ENCODE measurements around the gene MIA3. TPM values are rescaled to one million over a fixed set of nuclear protein-coding genes. Genes with fewer than 3 reads are reported as not detected.

The MIA3 gene
- total and polyA plus RNA-seq, 2 donors from 2014 or later: 19.1 to 51.5 TPM

DNA sequence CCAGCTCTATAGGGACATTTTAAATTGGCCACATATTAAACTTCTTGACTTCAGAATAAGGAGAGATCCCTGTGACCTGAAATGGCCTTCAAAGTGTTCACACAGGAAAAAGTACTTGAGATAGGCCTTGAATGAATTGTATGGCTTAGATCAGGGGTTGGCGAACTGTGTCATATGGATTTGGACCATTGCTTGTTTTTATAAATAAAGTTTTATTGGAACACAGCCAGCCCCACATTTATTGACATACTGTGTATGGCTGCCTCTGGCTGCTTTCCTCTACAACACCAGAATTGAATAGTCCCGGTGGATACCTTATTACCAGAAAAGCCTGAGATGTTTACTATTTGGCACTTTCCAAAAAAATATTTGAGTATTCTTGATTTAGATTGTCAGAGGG, 98.5 kb downstream of the MIA3 start:
- H3K36me3 ChIP-seq (ENCODE audit: control insufficient read depth in 2 of 3, insufficient read depth in 3 of 3, low read length in 3 of 3): peaks cover 7 to 17% (median 14%) of the 10 kb centered on the region in 3 donors
- FAIRE-seq: no peak
- intact Hi-C loops (cut with DNase I): no loop called here

More for the DNA sequence above, 98.5 kb downstream of the MIA3 start:
- H3K27me3 ChIP-seq (ENCODE audit: control insufficient read depth, insufficient read depth, low read length): no peaks in the 10 kb centered on the region
- TF ChIP-seq, protein P1, sequence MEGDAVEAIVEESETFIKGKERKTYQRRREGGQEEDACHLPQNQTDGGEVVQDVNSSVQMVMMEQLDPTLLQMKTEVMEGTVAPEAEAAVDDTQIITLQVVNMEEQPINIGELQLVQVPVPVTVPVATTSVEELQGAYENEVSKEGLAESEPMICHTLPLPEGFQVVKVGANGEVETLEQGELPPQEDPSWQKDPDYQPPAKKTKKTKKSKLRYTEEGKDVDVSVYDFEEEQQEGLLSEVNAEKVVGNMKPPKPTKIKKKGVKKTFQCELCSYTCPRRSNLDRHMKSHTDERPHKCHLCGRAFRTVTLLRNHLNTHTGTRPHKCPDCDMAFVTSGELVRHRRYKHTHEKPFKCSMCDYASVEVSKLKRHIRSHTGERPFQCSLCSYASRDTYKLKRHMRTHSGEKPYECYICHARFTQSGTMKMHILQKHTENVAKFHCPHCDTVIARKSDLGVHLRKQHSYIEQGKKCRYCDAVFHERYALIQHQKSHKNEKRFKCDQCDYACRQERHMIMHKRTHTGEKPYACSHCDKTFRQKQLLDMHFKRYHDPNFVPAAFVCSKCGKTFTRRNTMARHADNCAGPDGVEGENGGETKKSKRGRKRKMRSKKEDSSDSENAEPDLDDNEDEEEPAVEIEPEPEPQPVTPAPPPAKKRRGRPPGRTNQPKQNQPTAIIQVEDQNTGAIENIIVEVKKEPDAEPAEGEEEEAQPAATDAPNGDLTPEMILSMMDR (IDR thresholded peaks at IDR 0.05; ENCODE audit: borderline replicate concordance, extremely low read depth, insufficient read depth): no peak
- H3K9ac ChIP-seq (ENCODE audit: low read length in 3 of 3): no peak overlapping the region
- H3K4me3 ChIP-seq (ENCODE audit: low read length in 3 of 3): no peak overlapping the region
- H3K9me3 ChIP-seq (ENCODE audit: control insufficient read depth in 2 of 3, insufficient read depth in 1 of 3, low read length in 3 of 3): no peaks in the 10 kb centered on the region
- no peak for DNase-seq
- peaks cover 0 to 2% (median 0%) of the 10 kb centered on the region in 3 donors for H3K4me1 ChIP-seq (ENCODE audit: control insufficient read depth in 2 of 3, insufficient read depth in 2 of 3, low read depth in 1 of 3, low read length in 3 of 3)
- H3K27ac ChIP-seq (ENCODE audit: low read depth in 2 of 2, low read length in 2 of 2): no peak overlapping the region

Other genes with a start within 250 kb of the MIA3 start
- gene HHIPL2, start 70.0 kb upstream of the MIA3 start, total RNA-seq: 0.09 TPM
- gene HHIPL2, start 70.0 kb upstream of the MIA3 start, polyA plus RNA-seq (ENCODE audit: insufficient read depth, low read depth, low replicate concordance): not detected
- 8.2 TPM for gene TAF1A, start 28.2 kb upstream of the MIA3 start, total RNA-seq
- gene TAF1A, start 28.2 kb upstream of the MIA3 start, polyA plus RNA-seq (ENCODE audit: insufficient read depth, low read depth, low replicate concordance): 1.9 TPM
- gene AIDA, start 94.4 kb downstream of the MIA3 start, total RNA-seq: 73.7 TPM
- 41.4 TPM for gene AIDA, start 94.4 kb downstream of the MIA3 start, polyA plus RNA-seq (ENCODE audit: insufficient read depth, low read depth, low replicate concordance)
- gene BROX, start 94.5 kb downstream of the MIA3 start, total RNA-seq: 52.1 TPM
- gene BROX, start 94.5 kb downstream of the MIA3 start, polyA plus RNA-seq (ENCODE audit: insufficient read depth, low read depth, low replicate concordance): 18.0 TPM
- 1.1 TPM for gene FAM177B, start 119.1 kb downstream of the MIA3 start, total RNA-seq
- not detected for gene FAM177B, start 119.1 kb downstream of the MIA3 start, polyA plus RNA-seq (ENCODE audit: insufficient read depth, low read depth, low replicate concordance)
- 17.5 TPM for gene DISP1, start 196.9 kb downstream of the MIA3 start, total RNA-seq
- gene DISP1, start 196.9 kb downstream of the MIA3 start, polyA plus RNA-seq (ENCODE audit: insufficient read depth, low read depth, low replicate concordance): 7.0 TPM

All from kidney (tissue), 14 donors.